Lung (tissue), 12 donors: Measurements from ENCODE around the gene DUSP16. TPM values are rescaled to one million over a fixed set of nuclear protein-coding genes. Genes with fewer than 3 reads are reported as not detected.
"Not testable (repeated sequence)": the region's sequence is repeated elsewhere in the genome, so short reads cannot be mapped to it uniquely, and the experiment has no call there.

ENCODE experiments used
- ATAC-seq: fragments of 200-7000 bp; cut with Tn5 transposase; one replicate; pipeline ENCODE4 v1.9.1; 2020; ENCODE audit warnings: moderate number of reproducible peaks; ENCODE audit not compliant: insufficient read depth, low FRiP score
- DNase-seq, 3 donors: peaks; one replicate each; pipeline ENCODE4 v3.0.0-alpha.2; 2013 to 2017
- H3K27ac ChIP-seq, 2 donors: one replicate each; pipeline ENCODE4 v1.5.1; 2013; ENCODE audit warnings: mild to moderate bottlenecking in 2 of 2, moderate library complexity in 2 of 2, control low read depth in 1 of 2, inconsistent platforms in 1 of 2, low read depth in 1 of 2, low read length in 1 of 2
- H3K27me3 ChIP-seq, 3 donors: one replicate each; pipeline ENCODE4 v1.5.1; 2013; ENCODE audit warnings: low read length in 2 of 3; ENCODE audit not compliant: control insufficient read depth in 3 of 3, insufficient read depth in 3 of 3
- H3K36me3 ChIP-seq, 4 donors: one replicate each; pipeline ENCODE4 v1.5.1; 2013; ENCODE audit warnings: low read length in 4 of 4, mild to moderate bottlenecking in 1 of 4, moderate library complexity in 1 of 4; ENCODE audit not compliant: control insufficient read depth in 4 of 4, insufficient read depth in 4 of 4
- H3K4me1 ChIP-seq, 5 donors: one replicate each; pipeline ENCODE4 v1.5.1; 2013; ENCODE audit warnings: low read length in 5 of 5, mild to moderate bottlenecking in 2 of 5, moderate library complexity in 1 of 5; ENCODE audit not compliant: control insufficient read depth in 5 of 5, insufficient read depth in 5 of 5
- H3K4me3 ChIP-seq: one replicate; pipeline ENCODE4 v1.5.1; 2013; ENCODE audit warnings: mild to moderate bottlenecking, control low read depth, moderate library complexity
- H3K9ac ChIP-seq, 2 donors: one replicate each; pipeline ENCODE4 v1.5.1; 2013; ENCODE audit warnings: low read length in 2 of 2, control low read depth in 1 of 2; ENCODE audit not compliant: insufficient read depth in 1 of 2
- H3K9me3 ChIP-seq, 4 donors: one replicate each; pipeline ENCODE4 v1.5.1; 2013; ENCODE audit warnings: low read length in 3 of 4, mild to moderate bottlenecking in 1 of 4, moderate library complexity in 1 of 4; ENCODE audit not compliant: control insufficient read depth in 4 of 4, insufficient read depth in 3 of 4
- CTCF ChIP-seq: IDR thresholded peaks from 2 replicates; pipeline ENCODE4 v1.5.1; 2012; ENCODE audit warnings: mild to moderate bottlenecking; ENCODE audit errors: control extremely low read depth, extremely low read depth
- WGBS, 2 donors: extraction: QIAGEN DNeasy Blood & Tissue Kit; methylation state at CpG; one replicate each; pipeline ENCODE4 v1.1.7; 2013; 5-methylcytosine and 5-hydroxymethylcytosine counted together
- polyA plus RNA-seq, 2 donors: library from polyadenylated mRNA; stranded (reverse); fragments of 200-250 nt; gene quantifications; one replicate each; pipeline ENCODE4 v1.2.1, GENCODE V29; 2013
- total RNA-seq, 2 donors: library from RNA; depleted of rRNA in 1 of 2; stranded (reverse); fragments of >200 nt in 1 of 2; gene quantifications; one replicate each; pipeline ENCODE4 v1.2.1, GENCODE V29; 2014 to 2021
- donor health status: control.
- donor health status: control.
- donor health status: Bipolar disorder and iron deficiency.
- donor health status: healthy.
- donor health status: DM: yes; HTN: yes; CAD: no.

Gene DUSP16
- total and polyA plus RNA-seq, 4 donors = 11.1 to 40.0 (median 25.8) TPM

GRCh38 chr12:12527820-12528296, 34.8 kb downstream of the DUSP16 start:
- no peak for DNase-seq
- H3K9ac ChIP-seq = no peak overlapping the region

GRCh38 chr12:12524128-12524527, 38.5 kb downstream of the DUSP16 start:
- Histone ChIP-seq H3K27me3 (no peaks in the 10 kb centered on the region), H3K4me1 (peaks cover 3 to 19% (median 9%) of the 10 kb centered on the region in 5 donors), H3K36me3 (peaks cover 0 to 8% (median 6%) of the 10 kb centered on the region in 4 donors), H3K27ac (no peak overlapping the region), H3K4me3 (no peak overlapping the region), H3K9me3 (no peaks in the 10 kb centered on the region), H3K9ac (no peak overlapping the region)
- DNase-seq (no peak), ATAC-seq (no peak)
- TF ChIP-seq CTCF = no peak

More at GRCh38 chr12:12527820-12528296, 34.8 kb downstream of the DUSP16 start:
- TF ChIP-seq CTCF = no peak
- no peak overlapping the region for H3K4me3 ChIP-seq
- no peaks in the 10 kb centered on the region for H3K27me3 ChIP-seq
- 81 to 94% methylated on average over 5 of the region's 5 CpGs for WGBS, 2 donors
- H3K9me3 ChIP-seq = no peaks in the 10 kb centered on the region
- no peak overlapping the region for H3K27ac ChIP-seq
- H3K4me1 ChIP-seq = peaks cover 0 to 13% (median 6%) of the 10 kb centered on the region in 5 donors
- ATAC-seq = peak; percentile 34
- peaks cover 0 to 3% (median 0%) of the 10 kb centered on the region in 4 donors for H3K36me3 ChIP-seq

GRCh38 chr12:12523229-12523628, 39.4 kb downstream of the DUSP16 start:
- Histone ChIP-seq H3K27me3 (no peaks in the 10 kb centered on the region), H3K4me3 (no peak overlapping the region), H3K36me3 (peaks cover 0 to 8% (median 6%) of the 10 kb centered on the region in 4 donors), H3K4me1 (peaks cover 0 to 21% (median 9%) of the 10 kb centered on the region in 5 donors), H3K9ac (no peak overlapping the region), H3K9me3 (no peaks in the 10 kb centered on the region), H3K27ac (no peak overlapping the region)
- DNase-seq (no peak), ATAC-seq (no peak)
- no peak for TF ChIP-seq CTCF

GRCh38 chr12:12522657-12523056, 40.0 kb downstream of the DUSP16 start:
- peaks cover 0 to 16% (median 4%) of the 10 kb centered on the region in 5 donors for H3K4me1 ChIP-seq
- not testable (repeated sequence) for H3K9me3 ChIP-seq, H3K9ac ChIP-seq, ATAC-seq, DNase-seq, H3K27me3 ChIP-seq, H3K27ac ChIP-seq, H3K36me3 ChIP-seq, H3K4me3 ChIP-seq
- 91 to 97% methylated on average over 4 of the region's 4 CpGs for WGBS, 2 donors
